GM21825 (cell line): ENCODE data around the gene GAL3ST2.
"Not testable (repeated sequence)": the region's sequence is repeated elsewhere in the genome, so short reads cannot be mapped to it uniquely, and the experiment has no call there.

Experiments used
- ATAC-seq: cut with Tn5 transposase; IDR thresholded peaks from one replicate; pipeline ENCODE4 v1.9.1; 2021; ENCODE audit warnings: mild to moderate bottlenecking, moderate library complexity; ENCODE audit not compliant: unreplicated experiment

GAL3ST2 gene

GRCh38 chr2:241767464-241768250 lies 9.0 kb upstream of the GAL3ST2 start:
- ATAC-seq: no peak

- ATAC-seq: no peak
Measured at GRCh38 chr2:241768251-241768711, 8.3 kb upstream of the GAL3ST2 start.

- ATAC-seq: no peak
Measured at GRCh38 chr2:241768850-241769249, 7.8 kb upstream of the GAL3ST2 start.

GRCh38 chr2:241769819-241770184 lies 6.8 kb upstream of the GAL3ST2 start:
- no peak for ATAC-seq

- no peak for ATAC-seq
Measured at GRCh38 chr2:241770185-241770935, 6.3 kb upstream of the GAL3ST2 start.

GRCh38 chr2:241770936-241771285 lies 5.7 kb upstream of the GAL3ST2 start:
- ATAC-seq: no peak

- no peak for ATAC-seq
Measured at GRCh38 chr2:241771286-241772062, 5.1 kb upstream of the GAL3ST2 start.

GRCh38 chr2:241772063-241772499 lies 4.5 kb upstream of the GAL3ST2 start:
- no peak for ATAC-seq

GRCh38 chr2:241773511-241774418 lies 2.9 kb upstream of the GAL3ST2 start:
- no peak for ATAC-seq

- no peak for ATAC-seq
Measured at GRCh38 chr2:241774419-241775222, 2.0 kb upstream of the GAL3ST2 start.

- ATAC-seq: no peak
Measured at GRCh38 chr2:241775223-241776177, 1.1 kb upstream of the GAL3ST2 start.

- ATAC-seq: no peak
Measured at GRCh38 chr2:241777170-241777685, 606 bp downstream of the GAL3ST2 start.

GRCh38 chr2:241777686-241778627 lies 1.3 kb downstream of the GAL3ST2 start:
- ATAC-seq: no peak

- no peak for ATAC-seq
Measured at GRCh38 chr2:241780939-241781569, 4.4 kb downstream of the GAL3ST2 start.

- not testable (repeated sequence) for ATAC-seq
Measured at GRCh38 chr2:241782053-241782452, 5.4 kb downstream of the GAL3ST2 start.

GRCh38 chr2:241788135-241788534 lies 11.5 kb downstream of the GAL3ST2 start:
- no peak for ATAC-seq

GRCh38 chr2:241788572-241788971 lies 11.9 kb downstream of the GAL3ST2 start:
- no peak for ATAC-seq
